Gastrocnemius medialis (tissue), 4 donors: ENCODE results near the gene CALML5. TPM values are rescaled to one million over a fixed set of nuclear protein-coding genes. Genes with fewer than 3 reads are reported as not detected.

Experiments
- ATAC-seq, 2 donors: fragments of 150-250 bp; one replicate each; pipeline ENCODE4 v1.9.1; 2016
- DNase-seq, 2 donors: peaks; one replicate each; pipeline ENCODE4 v3.0.0-alpha.2; 2019
- H3K27ac ChIP-seq, 4 donors: fragments of 200-600 bp; sonication (generic); 1 replicate in 1 of 4; 2 replicates in 3 of 4; pipeline ENCODE4 v1.5.1; 2016 to 2018; ENCODE audit warnings: mild to moderate bottlenecking in 2 of 4, moderate library complexity in 1 of 4
- H3K27me3 ChIP-seq, 3 donors: fragments of 200-600 bp; sonication (generic) in 2 of 3; 1 replicate in 1 of 3; 2 replicates in 2 of 3; pipeline versions ENCODE4 v1.5.1 to v1.6.0; 2016 to 2019; ENCODE audit warnings: mild to moderate bottlenecking in 1 of 3, moderate library complexity in 1 of 3
- H3K36me3 ChIP-seq, 2 donors: fragments of 200-600 bp; sonication (generic) in 1 of 2; one replicate each; pipeline ENCODE4 v1.5.1; 2017 to 2018
- H3K4me1 ChIP-seq, 2 donors: fragments of 200-600 bp; sonication (generic) in 1 of 2; one replicate each; pipeline ENCODE4 v1.5.1; 2016 to 2017; ENCODE audit warnings: mild to moderate bottlenecking in 2 of 2
- H3K4me3 ChIP-seq, 4 donors: fragments of 200-600 bp; sonication (generic) in 3 of 4; 1 replicate in 1 of 4; 2 replicates in 3 of 4; pipeline ENCODE4 v1.5.1; 2016 to 2019; ENCODE audit warnings: mild to moderate bottlenecking in 2 of 4
- H3K9me3 ChIP-seq, 3 donors: fragments of 200-600 bp; sonication (generic) in 2 of 3; 1 replicate in 1 of 3; 2 replicates in 2 of 3; pipeline ENCODE4 v1.5.1; 2016 to 2019
- CTCF ChIP-seq, 5 experiments: fragments of 450-650 bp in 3 of 5; fragments of 200-600 bp in 2 of 5; sonication (generic) in 2 of 5; IDR thresholded peaks in 4 of 5; conservative IDR thresholded peaks in 1 of 5; 1 replicate in 4 of 5; 2 replicates in 1 of 5; pipeline ENCODE4 v1.5.1; 2016 to 2019; ENCODE audit warnings: antibody characterized with exemption in 5 of 5, mild to moderate bottlenecking in 3 of 5, moderate library complexity in 3 of 5
- POLR2A ChIP-seq, 2 donors: fragments of 450-650 bp; IDR thresholded peaks; one replicate each; pipeline ENCODE4 v1.6.1; 2017; ENCODE audit warnings: antibody characterized with exemption in 2 of 2, mild to moderate bottlenecking in 2 of 2, moderate library complexity in 2 of 2
- in situ Hi-C, 4 donors: fragments of 200-750 bp; cut with MboI; loops; one replicate each; pipeline versions ENCODE4 v1.15.0 to v1.8.0; 2017; ENCODE audit warnings: low sequenced_read_pairs in 4 of 4
- intact Hi-C: fragments of 100-400 bp; cut with DNase I; formaldehyde crosslinking; loops from one replicate; pipeline ENCODE4 v1.15.1; 2023; ENCODE audit warnings: low total_unique reads
- total RNA-seq, 4 donors: library from RNA; depleted of rRNA; stranded (reverse); fragments of >200 nt; gene quantifications; one replicate each; pipeline versions ENCODE4 v1.1.0 to v1.2.3, GENCODE V29; 2016

Gene CALML5
- total RNA-seq, 4 donors from 2014 or later = not detected

GRCh38 chr10:5511231-5511884 is 12.0 kb upstream of the CALML5 start:
- intact Hi-C loops = no loop called here

GRCh38 chr10:5510281-5511072 is 11.1 kb upstream of the CALML5 start:
- intact Hi-C loops = no loop called here
- no peak overlapping the region for H3K27ac ChIP-seq
- no peaks in the 10 kb centered on the region for H3K9me3 ChIP-seq
- no peak for DNase-seq
- H3K27me3 ChIP-seq = no peaks in the 10 kb centered on the region
- TF ChIP-seq CTCF (IDR thresholded peaks at IDR 0.05 in 4 of 5, conservative IDR thresholded peaks at IDR 0.05 in 1 of 5) (no peak), POLR2A (IDR thresholded peaks at IDR 0.05) (no peak)
- no peaks in the 10 kb centered on the region for H3K36me3 ChIP-seq
- no peaks in the 10 kb centered on the region for H3K4me1 ChIP-seq
- in situ Hi-C loops = no loop called here
- no peak for ATAC-seq
- H3K4me3 ChIP-seq = no peak overlapping the region

More at GRCh38 chr10:5511231-5511884, 12.0 kb upstream of the CALML5 start:
- H3K9me3 ChIP-seq = no peaks in the 10 kb centered on the region
- no peaks in the 10 kb centered on the region for H3K36me3 ChIP-seq
- in situ Hi-C loops = no loop called here
- ATAC-seq (no peak), DNase-seq (no peak)
- TF ChIP-seq CTCF (IDR thresholded peaks at IDR 0.05 in 4 of 5, conservative IDR thresholded peaks at IDR 0.05 in 1 of 5) (no peak), POLR2A (IDR thresholded peaks at IDR 0.05) (no peak)
- H3K4me3 ChIP-seq = no peak overlapping the region
- H3K27me3 ChIP-seq = no peaks in the 10 kb centered on the region
- no peak overlapping the region for H3K27ac ChIP-seq
- H3K4me1 ChIP-seq = no peaks in the 10 kb centered on the region

GRCh38 chr10:5509691-5510090 is 10.3 kb upstream of the CALML5 start:
- DNase-seq = no peak
- Histone ChIP-seq H3K9me3 (no peaks in the 10 kb centered on the region), H3K4me3 (no peak overlapping the region), H3K27me3 (no peaks in the 10 kb centered on the region), H3K27ac (no peak overlapping the region), H3K4me1 (no peaks in the 10 kb centered on the region), H3K36me3 (no peaks in the 10 kb centered on the region)
- no peak for ATAC-seq
- intact Hi-C loops (no loop called here), in situ Hi-C loops (no loop called here)
- TF ChIP-seq POLR2A (IDR thresholded peaks at IDR 0.05) (no peak), CTCF (IDR thresholded peaks at IDR 0.05 in 4 of 5, conservative IDR thresholded peaks at IDR 0.05 in 1 of 5) (no peak)

- ATAC-seq (no peak), DNase-seq (no peak)
- TF ChIP-seq CTCF (IDR thresholded peaks at IDR 0.05 in 4 of 5, conservative IDR thresholded peaks at IDR 0.05 in 1 of 5) = no peak
- no peak for TF ChIP-seq POLR2A (IDR thresholded peaks at IDR 0.05)
- no peaks in the 10 kb centered on the region for H3K36me3 ChIP-seq
- H3K4me1 ChIP-seq = no peaks in the 10 kb centered on the region
- in situ Hi-C loops (no loop called here), intact Hi-C loops (no loop called here)
- H3K9me3 ChIP-seq = no peaks in the 10 kb centered on the region
- no peaks in the 10 kb centered on the region for H3K27me3 ChIP-seq
- H3K4me3 ChIP-seq = no peak overlapping the region
- H3K27ac ChIP-seq = no peak overlapping the region
These were observed 9.9 kb upstream of the CALML5 start for GRCh38 chr10:5509236-5509635.
